ENCODE measurements around the gene PRKAG1. TPM values are rescaled to one million over a fixed set of nuclear protein-coding genes. Genes with fewer than 3 reads are reported as not detected.

Gene PRKAG1
- total RNA-seq, 1 donor: 95.9 TPM

- H3K4me3 ChIP-seq (ENCODE audit: low read depth, low read length): no peak overlapping the region
- DNase-seq (ENCODE audit: low read depth): no peak
- TF ChIP-seq CTCF (IDR thresholded peaks at IDR 0.05; ENCODE audit: insufficient read depth, low read length): no peak
These were observed 27.1 kb downstream of the PRKAG1 start for GRCh38 chr12:48991247-48992050.

GRCh38 chr12:48990552-48990951 is 28.0 kb downstream of the PRKAG1 start:
- no peak for DNase-seq (ENCODE audit: low read depth)
- TF ChIP-seq CTCF (IDR thresholded peaks at IDR 0.05; ENCODE audit: insufficient read depth, low read length): no peak
- H3K4me3 ChIP-seq (ENCODE audit: low read depth, low read length): no peak overlapping the region

GRCh38 chr12:48988030-48988649 is 30.4 kb downstream of the PRKAG1 start:
- DNase-seq (ENCODE audit: low read depth): peak; percentile 57
- TF ChIP-seq CTCF (IDR thresholded peaks at IDR 0.05; ENCODE audit: insufficient read depth, low read length): peak; percentile 90
- H3K4me3 ChIP-seq (ENCODE audit: low read depth, low read length): no peak overlapping the region

GRCh38 chr12:48986720-48987291 is 31.8 kb downstream of the PRKAG1 start:
- no peak for DNase-seq (ENCODE audit: low read depth)
- TF ChIP-seq CTCF (IDR thresholded peaks at IDR 0.05; ENCODE audit: insufficient read depth, low read length): no peak
- no peak overlapping the region for H3K4me3 ChIP-seq (ENCODE audit: low read depth, low read length)

GRCh38 chr12:48985901-48986300 is 32.7 kb downstream of the PRKAG1 start:
- TF ChIP-seq CTCF (IDR thresholded peaks at IDR 0.05; ENCODE audit: insufficient read depth, low read length): no peak
- no peak overlapping the region for H3K4me3 ChIP-seq (ENCODE audit: low read depth, low read length)
- DNase-seq (ENCODE audit: low read depth): no peak

GRCh38 chr12:48985475-48985897 is 33.1 kb downstream of the PRKAG1 start:
- TF ChIP-seq CTCF (IDR thresholded peaks at IDR 0.05; ENCODE audit: insufficient read depth, low read length): no peak
- no peak for DNase-seq (ENCODE audit: low read depth)
- H3K4me3 ChIP-seq (ENCODE audit: low read depth, low read length): no peak overlapping the region
